Smooth muscle cell (in vitro differentiated cells): Measurements from ENCODE around the gene BBC3. TPM values are rescaled to one million over a fixed set of nuclear protein-coding genes. Genes with fewer than 3 reads are reported as not detected.

Source experiments
- DNase-seq: peaks from one replicate; lab custom pipeline; 2025; ENCODE audit not compliant: unreplicated experiment; lab: John Stamatoyannopoulos, UW
- H2AFZ ChIP-seq: fragments of 200-600 bp; sonication (generic); 2 replicates; pipeline ENCODE4 v1.6.0; 2016; ENCODE audit warnings: antibody characterized with exemption, low read depth, mild to moderate bottlenecking
- H3F3A ChIP-seq: fragments of 200-600 bp; sonication (generic); 2 replicates; pipeline ENCODE4 v1.6.0; 2017; ENCODE audit warnings: antibody characterized with exemption, low read depth
- H3K27ac ChIP-seq: fragments of 200-600 bp; sonication (generic); 2 replicates; pipeline ENCODE4 v1.5.1; 2016; ENCODE audit warnings: low read depth, mild to moderate bottlenecking
- H3K27me3 ChIP-seq: fragments of 200-600 bp; sonication (generic); 2 replicates; pipeline ENCODE4 v1.6.1; 2016; ENCODE audit warnings: low read depth, mild to moderate bottlenecking
- H3K36me3 ChIP-seq: fragments of 200-600 bp; sonication (generic); 2 replicates; pipeline ENCODE4 v1.5.1; 2016; ENCODE audit warnings: low read depth
- H3K4me1 ChIP-seq: fragments of 200-600 bp; sonication (generic); 2 replicates; pipeline ENCODE4 v1.5.1; 2016; ENCODE audit warnings: low read depth
- H3K4me2 ChIP-seq: fragments of 200-600 bp; sonication (generic); 2 replicates; pipeline ENCODE4 v1.6.0; 2016; ENCODE audit warnings: mild to moderate bottlenecking
- H3K4me3 ChIP-seq: fragments of 200-600 bp; sonication (generic); 2 replicates; pipeline ENCODE4 v1.5.1; 2016; ENCODE audit warnings: mild to moderate bottlenecking
- H3K79me2 ChIP-seq: fragments of 200-600 bp; sonication (generic); 2 replicates; pipeline ENCODE4 v1.6.0; 2016; ENCODE audit warnings: low read depth, mild to moderate bottlenecking
- H3K9ac ChIP-seq: fragments of 200-600 bp; sonication (generic); 2 replicates; pipeline ENCODE4 v1.6.0; 2016; ENCODE audit warnings: low read depth
- H3K9me3 ChIP-seq: fragments of 200-600 bp; sonication (generic); replicated peaks from 2 replicates; pipeline ENCODE4 v1.5.1; 2016; ENCODE audit warnings: low read depth
- H4K20me1 ChIP-seq: fragments of 200-600 bp; sonication (generic); 2 replicates; pipeline ENCODE4 v1.6.0; 2016; ENCODE audit warnings: low read depth
- CTCF ChIP-seq: fragments of 200-600 bp; sonication (generic); IDR thresholded peaks from 2 replicates; pipeline ENCODE4 v1.5.1; 2017; ENCODE audit warnings: borderline replicate concordance, mild to moderate bottlenecking, antibody characterized with exemption; ENCODE audit not compliant: insufficient read depth, poor library complexity, severe bottlenecking
- WGBS: methylation state at CpG from one replicate; pipeline ENCODE4 v1.1.7; 2016; ENCODE audit warnings: low lambda C conversion rate; 5-methylcytosine and 5-hydroxymethylcytosine counted together
- polyA plus RNA-seq: library from polyadenylated mRNA; unstranded; fragments of >200 nt; fragmentation: Nextera tagmentation; extraction: Ambion mirVana; gene quantifications from 2 replicates; pipeline ENCODE4 v1.2.1, GENCODE V29; 2016
- total RNA-seq: library from RNA; depleted of rRNA; stranded (reverse); fragments of >200 nt; gene quantifications from 2 replicates; pipeline ENCODE4 v1.2.3, GENCODE V29; 2014

BBC3 gene
- total and polyA plus RNA-seq, 2 experiments from 2014 or later: 10.2 to 29.9 TPM

- Histone ChIP-seq H3K4me3 (peak overlapping the region; percentile 39), H3K9me3 (no peaks in the 10 kb centered on the region), H3F3A (peaks cover 15% of the 10 kb centered on the region), H3K4me1 (peaks cover 5% of the 10 kb centered on the region), H3K9ac (no peak overlapping the region), H3K36me3 (no peaks in the 10 kb centered on the region), H3K27ac (no peak overlapping the region), H4K20me1 (no peaks in the 10 kb centered on the region), H3K4me2 (peak overlapping the region; percentile 89), H3K27me3 (no peaks in the 10 kb centered on the region), H2AFZ (no peak overlapping the region), H3K79me2 (no peaks in the 10 kb centered on the region)
- TF ChIP-seq CTCF: no peak
- WGBS: 15% methylated on average over 26 of the region's 62 CpGs
- peak; percentile 42 for DNase-seq
These were observed 8.8 kb upstream of the BBC3 start for GRCh38 chr19:47239610-47240296.

- WGBS: 12% methylated on average over 15 of the region's 16 CpGs
- Histone ChIP-seq H3K9me3 (no peaks in the 10 kb centered on the region), H3K27me3 (no peaks in the 10 kb centered on the region), H2AFZ (no peak overlapping the region), H3K4me2 (peak overlapping the region; percentile 89), H3K79me2 (no peaks in the 10 kb centered on the region), H3K27ac (no peak overlapping the region), H3K9ac (no peak overlapping the region), H3F3A (peaks cover 15% of the 10 kb centered on the region), H3K4me1 (peaks cover 5% of the 10 kb centered on the region), H4K20me1 (no peaks in the 10 kb centered on the region), H3K4me3 (peak overlapping the region; percentile 39), H3K36me3 (no peaks in the 10 kb centered on the region)
- no peak for DNase-seq
- no peak for TF ChIP-seq CTCF
These were observed 8.2 kb upstream of the BBC3 start for GRCh38 chr19:47239152-47239551.

GRCh38 chr19:47236072-47236675 is 5.2 kb upstream of the BBC3 start:
- Histone ChIP-seq H3K27me3 (no peaks in the 10 kb centered on the region), H2AFZ (no peak overlapping the region), H3K4me2 (no peak overlapping the region), H3F3A (peaks cover 12% of the 10 kb centered on the region), H3K9me3 (no peaks in the 10 kb centered on the region), H3K4me1 (peaks cover 5% of the 10 kb centered on the region), H3K36me3 (no peaks in the 10 kb centered on the region), H4K20me1 (no peaks in the 10 kb centered on the region), H3K79me2 (no peaks in the 10 kb centered on the region), H3K9ac (no peak overlapping the region), H3K4me3 (no peak overlapping the region), H3K27ac (no peak overlapping the region)
- no peak for DNase-seq
- WGBS: 96% methylated on average over 12 of the region's 12 CpGs
- TF ChIP-seq CTCF: no peak
